ENCODE measurements around the gene LAMB1.
"Not testable (repeated sequence)": the region's sequence is repeated elsewhere in the genome, so short reads cannot be mapped to it uniquely, and the experiment has no call there.

Gene LAMB1

GRCh38 chr7:107917763-107918651 is 85.0 kb downstream of the LAMB1 start:
- ATAC-seq (no peak), DNase-seq (no peak)

GRCh38 chr7:107915541-107915940 is 87.4 kb downstream of the LAMB1 start:
- DNase-seq: no peak
- ATAC-seq: no peak

GRCh38 chr7:107914831-107915230 is 88.1 kb downstream of the LAMB1 start:
- no peak for ATAC-seq

GRCh38 chr7:107913851-107914250 is 89.1 kb downstream of the LAMB1 start:
- no peak for DNase-seq
- ATAC-seq: no peak

More at GRCh38 chr7:107914831-107915230, 88.1 kb downstream of the LAMB1 start:
- no peak for DNase-seq

GRCh38 chr7:107911981-107912380 is 91.0 kb downstream of the LAMB1 start:
- DNase-seq (no peak), ATAC-seq (no peak)

GRCh38 chr7:107909445-107909844 is 93.5 kb downstream of the LAMB1 start:
- no peak for DNase-seq
- ATAC-seq: no peak

- no peak for ATAC-seq
- no peak for DNase-seq
Measured at GRCh38 chr7:107907790-107908189, 95.2 kb downstream of the LAMB1 start.

GRCh38 chr7:107902381-107902780 is 100.6 kb downstream of the LAMB1 start:
- ATAC-seq (no peak), DNase-seq (no peak)

GRCh38 chr7:107900496-107901015 is 102.4 kb downstream of the LAMB1 start:
- DNase-seq (no peak), ATAC-seq (no peak)

- DNase-seq: no peak
- ATAC-seq: no peak
Measured at GRCh38 chr7:107898997-107899594, 103.9 kb downstream of the LAMB1 start.

GRCh38 chr7:107892367-107892741 is 110.6 kb downstream of the LAMB1 start:
- ATAC-seq, DNase-seq: not testable (repeated sequence)

- ATAC-seq (peak; percentile 12), DNase-seq (peak; percentile 28)
Measured at GRCh38 chr7:107891636-107892366, 111.2 kb downstream of the LAMB1 start.

- peak; percentile 94 for DNase-seq
Measured at GRCh38 chr7:107890962-107891635, 111.9 kb downstream of the LAMB1 start, which contains the start of gene DLD. TSS of gene DLD (plus strand) at chr7:107891183. CDS start at chr7:107891251, 68 bp downstream.

GRCh38 chr7:107890493-107890961 is 112.4 kb downstream of the LAMB1 start:
- ATAC-seq: no peak
- no peak for DNase-seq

More at GRCh38 chr7:107890962-107891635, 111.9 kb downstream of the LAMB1 start, which contains the start of gene DLD:
- ATAC-seq: peak; percentile 99

GRCh38 chr7:107889992-107890391 is 113.0 kb downstream of the LAMB1 start:
- DNase-seq (no peak), ATAC-seq (no peak)

- DNase-seq, ATAC-seq: not testable (repeated sequence)
Measured at GRCh38 chr7:107887827-107888226, 115.1 kb downstream of the LAMB1 start.

- DNase-seq: no peak
Measured at GRCh38 chr7:107884066-107884818, 118.7 kb downstream of the LAMB1 start.

GRCh38 chr7:107882766-107883165 is 120.2 kb downstream of the LAMB1 start:
- DNase-seq (no peak), ATAC-seq (no peak)

More at GRCh38 chr7:107884066-107884818, 118.7 kb downstream of the LAMB1 start:
- no peak for ATAC-seq

GRCh38 chr7:107879400-107880035 is 123.4 kb downstream of the LAMB1 start:
- ATAC-seq (peak; percentile 66), DNase-seq (no peak)

GRCh38 chr7:107878636-107879035 is 124.3 kb downstream of the LAMB1 start:
- DNase-seq (no peak), ATAC-seq (no peak)

Data from stimulated activated naive CD8-positive, alpha-beta T cell treated with anti-CD3 and anti-CD28 coated beads, Interleukin-15, Interleukin-2, amounts not matched to agents 100 U/mL and 50 U/mL, for 24 hours (primary cell).